SK-N-SH treated with all-trans-retinoic acid at 6 μM for 48 hours (cell line): ENCODE data around the gene PPFIBP1.

Source experiments
- BACH2 ChIP-seq: fragments of 250-450 bp; sonication (Bioruptor Pico); IDR thresholded peaks from 2 replicates; pipeline ENCODE4 v1.9.0; 2021; ENCODE audit warnings: mild to moderate bottlenecking, borderline replicate concordance
- PPARA ChIP-seq: fragments of 250-450 bp; sonication (Bioruptor Pico); IDR thresholded peaks from 2 replicates; pipeline ENCODE4 v1.5.0; 2020; ENCODE audit warnings: mild to moderate bottlenecking, borderline replicate concordance
- TF ChIP-seq, protein P1 (sequence below): fragments of 250-450 bp; sonication (Bioruptor Pico); IDR thresholded peaks from 2 replicates; pipeline ENCODE4 v1.8.0; 2020; ENCODE audit warnings: mild to moderate bottlenecking, moderate library complexity, borderline replicate concordance

- TF ChIP-seq, protein P1, sequence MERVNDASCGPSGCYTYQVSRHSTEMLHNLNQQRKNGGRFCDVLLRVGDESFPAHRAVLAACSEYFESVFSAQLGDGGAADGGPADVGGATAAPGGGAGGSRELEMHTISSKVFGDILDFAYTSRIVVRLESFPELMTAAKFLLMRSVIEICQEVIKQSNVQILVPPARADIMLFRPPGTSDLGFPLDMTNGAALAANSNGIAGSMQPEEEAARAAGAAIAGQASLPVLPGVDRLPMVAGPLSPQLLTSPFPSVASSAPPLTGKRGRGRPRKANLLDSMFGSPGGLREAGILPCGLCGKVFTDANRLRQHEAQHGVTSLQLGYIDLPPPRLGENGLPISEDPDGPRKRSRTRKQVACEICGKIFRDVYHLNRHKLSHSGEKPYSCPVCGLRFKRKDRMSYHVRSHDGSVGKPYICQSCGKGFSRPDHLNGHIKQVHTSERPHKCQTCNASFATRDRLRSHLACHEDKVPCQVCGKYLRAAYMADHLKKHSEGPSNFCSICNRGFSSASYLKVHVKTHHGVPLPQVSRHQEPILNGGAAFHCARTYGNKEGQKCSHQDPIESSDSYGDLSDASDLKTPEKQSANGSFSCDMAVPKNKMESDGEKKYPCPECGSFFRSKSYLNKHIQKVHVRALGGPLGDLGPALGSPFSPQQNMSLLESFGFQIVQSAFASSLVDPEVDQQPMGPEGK (CRISPR knock-in tag) = no peak
- TF ChIP-seq PPARA (CRISPR knock-in tag) = no peak
- TF ChIP-seq BACH2 (CRISPR knock-in tag) = no peak
Measured at GRCh38 chr12:27550653-27550975, 26.6 kb downstream of the PPFIBP1 start.
